Measurements from ENCODE around the gene KIF22.

The KIF22 gene

DNA sequence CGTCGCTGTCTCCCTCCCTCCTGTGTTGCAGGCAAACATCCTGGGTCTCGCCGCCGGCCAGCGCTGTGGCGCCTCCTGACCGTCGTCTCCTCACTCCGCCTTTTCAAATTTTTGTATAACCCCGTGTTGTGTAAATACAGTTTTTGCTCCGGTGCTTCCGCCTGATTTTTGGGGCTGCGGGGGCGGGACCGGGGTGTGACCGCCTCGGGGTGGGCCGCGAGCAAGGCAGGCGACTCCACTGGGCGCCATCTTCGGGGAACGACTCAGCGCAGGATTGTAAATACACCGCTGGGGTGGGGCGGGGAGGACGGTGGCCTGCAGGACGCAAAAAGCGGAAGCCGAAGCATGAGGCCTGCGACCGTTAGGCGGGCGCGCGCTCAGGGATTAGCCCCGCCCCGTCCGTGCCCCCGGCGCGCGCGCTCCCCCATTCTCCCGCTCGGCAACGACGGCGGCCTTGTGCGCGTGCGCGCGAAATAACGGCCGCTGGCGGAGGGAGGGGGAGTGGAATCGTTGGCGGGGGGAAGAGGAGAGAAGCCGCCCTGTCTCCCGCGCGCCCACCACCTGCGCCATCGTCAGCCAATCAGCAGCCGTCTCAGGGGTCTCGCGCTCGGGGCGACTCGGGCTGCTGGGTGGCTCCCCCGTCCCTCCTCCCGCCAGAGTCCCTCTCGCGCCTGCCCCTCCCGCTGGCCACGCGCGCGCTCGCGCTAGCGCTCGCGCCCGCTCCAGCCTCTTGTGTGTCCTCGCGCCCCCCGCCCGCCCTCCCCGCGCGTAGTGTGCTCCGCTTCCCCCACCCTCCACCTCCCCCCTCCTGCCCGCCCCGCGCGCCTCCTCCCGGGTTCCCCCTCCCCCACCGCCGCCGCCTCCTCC, 14.9 kb downstream of the KIF22 start:
- Histone ChIP-seq H2AK5ac (ENCODE audit: low read length) (peak overlapping the region; percentile 61), H4K8ac (ENCODE audit: low read depth, low read length) (peak overlapping the region; percentile 89), H3K27me3 (ENCODE audit: insufficient read depth, low read length) (no peaks in the 10 kb centered on the region), H3K9me3 (ENCODE audit: insufficient read depth, low read depth, low read length) (peaks cover 4% of the 10 kb centered on the region), H2BK12ac (ENCODE audit: low read length) (no peak overlapping the region), H3K23ac (ENCODE audit: low read length) (no peak overlapping the region), H2BK5ac (ENCODE audit: low read depth, low read length, poor library complexity) (peak overlapping the region; percentile 32), H2BK120ac (ENCODE audit: insufficient read depth, low read length, poor library complexity) (peak overlapping the region; percentile 27), H3K14ac (ENCODE audit: low read length) (peak overlapping the region; percentile 75), H3K4me3 (ENCODE audit: low read depth, low read length) (peak overlapping the region; percentile 71), H3K79me2 (ENCODE audit: control insufficient read depth, insufficient read depth, low read length, poor library complexity) (peaks cover 22% of the 10 kb centered on the region), H3K18ac (ENCODE audit: low read length) (peak overlapping the region; percentile 50), H3K79me1 (ENCODE audit: low read length) (peaks cover 18% of the 10 kb centered on the region), H3K4me2 (ENCODE audit: low read length) (peak overlapping the region; percentile 77), H4K91ac (ENCODE audit: low read depth, low read length) (peak overlapping the region; percentile 89), H3K4ac (ENCODE audit: low read depth, low read length) (peak overlapping the region; percentile 97), H2AFZ (ENCODE audit: insufficient read depth, low read length, poor library complexity) (peak overlapping the region; percentile 77), H3K4me1 (ENCODE audit: control insufficient read depth in 1 of 2, insufficient read depth in 2 of 2, low read length in 2 of 2) (peaks cover 18 to 25% of the 10 kb centered on the region in 2 experiments), H4K12ac (ENCODE audit: low read depth, low read length) (peak overlapping the region; percentile 72), H3K9ac (ENCODE audit: low read length) (peak overlapping the region; percentile 85), H3K27ac (ENCODE audit: low read depth, low read length) (peak overlapping the region; percentile 86), H3K36me3 (ENCODE audit: control insufficient read depth in 1 of 2, insufficient read depth in 2 of 2, low read length in 2 of 2) (peaks cover 51 to 53% of the 10 kb centered on the region in 2 experiments)
- WGBS (ENCODE audit: extremely low coverage, insufficient coverage, insufficient read length) = no CpG with 5 or more reads among the region's 103 CpGs
- DNase-seq = peak; percentile 97 to 98

DNA sequence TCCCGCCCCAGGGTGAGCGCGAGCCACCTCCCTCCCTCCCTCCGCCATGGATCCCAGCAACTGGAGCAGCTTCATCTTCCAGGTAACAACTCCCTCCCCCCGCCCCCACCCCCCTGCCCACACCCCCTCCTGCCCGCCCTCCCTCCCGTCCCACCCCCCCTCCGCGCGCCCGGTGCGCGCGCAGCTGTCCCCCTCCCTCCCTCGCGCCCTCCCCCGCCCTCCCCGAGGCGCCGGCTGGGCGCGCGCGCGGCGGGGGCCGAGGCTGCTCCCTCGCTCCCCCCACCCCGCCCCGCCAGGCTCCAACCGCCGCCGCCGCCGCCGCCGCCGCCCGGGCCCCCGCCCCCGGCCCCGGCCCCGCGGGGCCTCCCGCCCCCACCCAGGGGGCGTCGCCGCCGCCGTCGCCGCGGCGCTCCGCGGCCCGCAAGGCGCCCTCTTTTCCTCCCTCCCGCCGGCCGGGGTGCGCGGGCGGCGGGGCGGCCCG, 15.6 kb downstream of the KIF22 start, which contains the start of gene MAZ:
Gene MAZ (plus strand): TSS at position 431 of the 481 bp plus-strand sequence. CDS start 173 bp downstream, outside the sequence.
- no peak for DNase-seq
- no peak within 1 kb of the TSS for H3K23ac ChIP-seq (ENCODE audit: low read length)
- peaks cover 4% of the 10 kb centered on the region for H3K9me3 ChIP-seq (ENCODE audit: insufficient read depth, low read depth, low read length)
- peak within 1 kb of the TSS; percentile 87 for H2BK5ac ChIP-seq (ENCODE audit: low read depth, low read length, poor library complexity)
- WGBS (ENCODE audit: extremely low coverage, insufficient coverage, insufficient read length) = no CpG with 5 or more reads among the region's 67 CpGs
- peak within 1 kb of the TSS; percentile 77 for H3K4me2 ChIP-seq (ENCODE audit: low read length)
- H3K9ac ChIP-seq (ENCODE audit: low read length) = peak within 1 kb of the TSS; percentile 48
- peak within 1 kb of the TSS; percentile 62 for H2AFZ ChIP-seq (ENCODE audit: insufficient read depth, low read length, poor library complexity)
- peak within 1 kb of the TSS; percentile 97 for H3K14ac ChIP-seq (ENCODE audit: low read length)
- H4K8ac ChIP-seq (ENCODE audit: low read depth, low read length) = peak within 1 kb of the TSS; percentile 91
- peaks cover 21 to 30% of the 10 kb centered on the region in 2 experiments for H3K4me1 ChIP-seq (ENCODE audit: control insufficient read depth in 1 of 2, insufficient read depth in 2 of 2, low read length in 2 of 2)
- H2BK120ac ChIP-seq (ENCODE audit: insufficient read depth, low read length, poor library complexity) = peak within 1 kb of the TSS; percentile 81
- peak within 1 kb of the TSS; percentile 87 for H3K27ac ChIP-seq (ENCODE audit: low read depth, low read length)
- H3K4me3 ChIP-seq (ENCODE audit: low read depth, low read length) = peak within 1 kb of the TSS; percentile 79
- no peak within 1 kb of the TSS for H2BK12ac ChIP-seq (ENCODE audit: low read length)
- H4K12ac ChIP-seq (ENCODE audit: low read depth, low read length) = peak within 1 kb of the TSS; percentile 67
- H3K18ac ChIP-seq (ENCODE audit: low read length) = peak within 1 kb of the TSS; percentile 79
- H2AK5ac ChIP-seq (ENCODE audit: low read length) = peak within 1 kb of the TSS; percentile 70
- H3K27me3 ChIP-seq (ENCODE audit: insufficient read depth, low read length) = no peaks in the 10 kb centered on the region
- H3K36me3 ChIP-seq (ENCODE audit: control insufficient read depth in 1 of 2, insufficient read depth in 2 of 2, low read length in 2 of 2) = peaks cover 47 to 49% of the 10 kb centered on the region in 2 experiments
- H3K79me1 ChIP-seq (ENCODE audit: low read length) = peaks cover 18% of the 10 kb centered on the region
- H4K91ac ChIP-seq (ENCODE audit: low read depth, low read length) = peak within 1 kb of the TSS; percentile 91
- H3K79me2 ChIP-seq (ENCODE audit: control insufficient read depth, insufficient read depth, low read length, poor library complexity) = peaks cover 22% of the 10 kb centered on the region
- H3K4ac ChIP-seq (ENCODE audit: low read depth, low read length) = peak within 1 kb of the TSS; percentile 62

DNA sequence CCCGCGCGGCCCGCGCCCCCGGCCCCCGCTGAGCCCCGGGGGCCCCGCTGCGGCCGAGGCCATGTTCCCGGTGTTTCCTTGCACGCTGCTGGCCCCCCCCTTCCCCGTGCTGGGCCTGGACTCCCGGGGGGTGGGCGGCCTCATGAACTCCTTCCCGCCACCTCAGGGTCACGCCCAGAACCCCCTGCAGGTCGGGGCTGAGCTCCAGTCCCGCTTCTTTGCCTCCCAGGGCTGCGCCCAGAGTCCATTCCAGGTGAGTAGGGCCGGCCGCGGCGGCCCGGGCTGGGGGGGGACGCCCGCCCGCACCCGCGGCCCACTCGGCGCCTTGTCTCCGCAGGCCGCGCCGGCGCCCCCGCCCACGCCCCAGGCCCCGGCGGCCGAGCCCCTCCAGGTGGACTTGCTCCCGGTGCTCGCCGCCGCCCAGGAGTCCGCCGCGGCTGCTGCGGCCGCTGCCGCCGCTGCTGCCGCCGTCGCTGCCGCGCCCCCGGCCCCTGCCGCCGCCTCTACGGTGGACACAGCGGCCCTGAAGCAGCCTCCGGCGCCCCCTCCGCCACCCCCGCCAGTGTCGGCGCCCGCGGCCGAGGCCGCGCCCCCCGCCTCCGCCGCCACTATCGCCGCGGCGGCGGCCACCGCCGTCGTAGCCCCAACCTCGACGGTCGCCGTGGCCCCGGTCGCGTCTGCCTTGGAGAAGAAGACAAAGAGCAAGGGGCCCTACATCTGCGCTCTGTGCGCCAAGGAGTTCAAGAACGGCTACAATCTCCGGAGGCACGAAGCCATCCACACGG, 16.3 kb downstream of the KIF22 start:
- Histone ChIP-seq H4K12ac (ENCODE audit: low read depth, low read length) (peak overlapping the region; percentile 67), H2BK12ac (ENCODE audit: low read length) (no peak overlapping the region), H3K4ac (ENCODE audit: low read depth, low read length) (peak overlapping the region; percentile 62), H2BK120ac (ENCODE audit: insufficient read depth, low read length, poor library complexity) (peak overlapping the region; percentile 81), H2AK5ac (ENCODE audit: low read length) (peak overlapping the region; percentile 70), H3K18ac (ENCODE audit: low read length) (peak overlapping the region; percentile 79), H2BK5ac (ENCODE audit: low read depth, low read length, poor library complexity) (peak overlapping the region; percentile 87), H3K36me3 (ENCODE audit: control insufficient read depth in 1 of 2, insufficient read depth in 2 of 2, low read length in 2 of 2) (peaks cover 41 to 42% of the 10 kb centered on the region in 2 experiments), H3K9me3 (ENCODE audit: insufficient read depth, low read depth, low read length) (peaks cover 4% of the 10 kb centered on the region), H4K8ac (ENCODE audit: low read depth, low read length) (peak overlapping the region; percentile 91), H3K14ac (ENCODE audit: low read length) (peak overlapping the region; percentile 97), H3K79me1 (ENCODE audit: low read length) (peaks cover 24% of the 10 kb centered on the region), H3K27ac (ENCODE audit: low read depth, low read length) (peak overlapping the region; percentile 87), H4K91ac (ENCODE audit: low read depth, low read length) (peak overlapping the region; percentile 91), H3K79me2 (ENCODE audit: control insufficient read depth, insufficient read depth, low read length, poor library complexity) (peaks cover 22% of the 10 kb centered on the region), H3K9ac (ENCODE audit: low read length) (peak overlapping the region; percentile 48), H3K4me2 (ENCODE audit: low read length) (peak overlapping the region; percentile 52), H3K23ac (ENCODE audit: low read length) (no peak overlapping the region), H2AFZ (ENCODE audit: insufficient read depth, low read length, poor library complexity) (peak overlapping the region; percentile 62), H3K4me3 (ENCODE audit: low read depth, low read length) (peak overlapping the region; percentile 79), H3K27me3 (ENCODE audit: insufficient read depth, low read length) (no peaks in the 10 kb centered on the region), H3K4me1 (ENCODE audit: control insufficient read depth in 1 of 2, insufficient read depth in 2 of 2, low read length in 2 of 2) (peaks cover 21 to 35% of the 10 kb centered on the region in 2 experiments)
- DNase-seq = peak in 1 of 2 donors; percentile 52
- no CpG with 5 or more reads among the region's 99 CpGs for WGBS (ENCODE audit: extremely low coverage, insufficient coverage, insufficient read length)

Measured in trophoblast cell (in vitro differentiated cells and primary cell).